HG03103 (cell line): ENCODE measurements around the gene TBKBP1.
"Not testable (repeated sequence)": the region's sequence is repeated elsewhere in the genome, so short reads cannot be mapped to it uniquely, and the experiment has no call there.

ENCODE experiments used
- ATAC-seq: cut with Tn5 transposase; IDR thresholded peaks from one replicate; pipeline ENCODE4 v1.9.1; 2021; ENCODE audit warnings: low read depth; ENCODE audit not compliant: unreplicated experiment

The TBKBP1 gene

DNA sequence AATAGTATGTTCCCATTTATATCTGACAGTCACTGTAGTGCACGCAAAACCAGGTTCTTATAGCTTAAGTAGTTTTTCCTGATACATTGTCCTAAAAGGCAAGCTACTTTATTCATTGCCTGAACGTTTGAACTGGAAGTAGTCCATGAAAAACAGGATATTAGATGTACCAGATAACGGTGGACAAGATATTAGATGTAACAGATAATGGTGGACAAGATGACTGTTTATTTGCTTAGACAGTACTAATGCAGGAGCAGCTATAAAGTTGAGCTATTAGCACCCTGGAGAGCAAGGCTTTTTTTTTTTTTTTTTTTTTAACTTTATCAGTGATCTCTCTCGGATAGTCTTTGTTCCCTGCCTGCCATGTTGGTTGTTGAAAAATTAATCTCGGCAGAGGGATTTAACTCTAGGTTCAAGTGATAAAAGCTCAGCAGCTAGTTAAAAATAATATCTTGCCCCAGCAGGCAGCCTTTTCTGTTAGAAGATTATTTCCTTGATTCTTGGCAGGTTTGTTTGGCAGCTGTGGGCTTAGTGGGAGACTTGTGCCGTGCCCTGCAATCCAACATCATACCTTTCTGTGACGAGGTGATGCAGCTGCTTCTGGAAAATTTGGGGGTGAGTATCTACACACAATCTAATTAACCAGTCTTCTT lies 17.3 kb upstream of the TBKBP1 start:
- ATAC-seq = no peak

DNA sequence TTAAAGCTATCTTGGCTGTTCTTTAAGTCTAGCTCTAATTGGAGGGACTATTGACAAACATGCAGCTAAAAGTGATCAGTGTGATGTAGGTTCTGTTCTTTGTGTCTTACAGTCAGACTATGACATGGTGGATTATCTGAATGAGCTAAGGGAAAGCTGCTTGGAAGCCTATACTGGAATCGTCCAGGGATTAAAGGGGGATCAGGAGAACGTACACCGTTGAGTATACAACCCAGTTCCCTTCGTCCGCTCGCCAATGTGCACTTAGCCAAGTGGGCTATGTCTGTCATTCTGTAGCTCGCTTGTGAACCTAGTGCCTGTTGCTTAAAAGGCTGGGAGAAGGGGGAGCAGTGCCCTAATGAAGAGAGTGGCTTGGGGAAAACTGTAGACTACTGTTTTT lies 15.8 kb upstream of the TBKBP1 start:
- no peak for ATAC-seq

GRCh38 chr17:47682138-47682537 lies 11.8 kb upstream of the TBKBP1 start:
- no peak for ATAC-seq

DNA sequence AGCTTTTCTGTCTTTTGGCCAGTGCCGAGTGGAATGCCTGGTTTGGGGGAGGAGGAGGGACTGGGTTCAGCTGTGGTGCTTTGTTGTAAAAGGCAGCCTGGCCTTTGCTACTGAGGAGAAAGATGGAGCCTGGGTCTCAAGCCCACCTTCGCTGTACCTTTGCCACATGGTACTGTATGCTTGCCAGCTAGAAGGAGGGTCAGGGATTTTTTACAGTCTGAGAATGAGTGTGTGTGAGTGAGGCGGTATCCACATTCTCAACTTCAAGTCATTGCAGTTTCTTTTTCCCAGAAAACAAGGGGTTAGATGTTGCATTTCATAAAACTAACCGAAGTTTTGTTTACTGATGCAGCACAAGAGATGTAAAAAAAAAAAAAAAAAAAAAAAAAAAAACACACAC lies 11.2 kb upstream of the TBKBP1 start:
- not testable (repeated sequence) for ATAC-seq

DNA sequence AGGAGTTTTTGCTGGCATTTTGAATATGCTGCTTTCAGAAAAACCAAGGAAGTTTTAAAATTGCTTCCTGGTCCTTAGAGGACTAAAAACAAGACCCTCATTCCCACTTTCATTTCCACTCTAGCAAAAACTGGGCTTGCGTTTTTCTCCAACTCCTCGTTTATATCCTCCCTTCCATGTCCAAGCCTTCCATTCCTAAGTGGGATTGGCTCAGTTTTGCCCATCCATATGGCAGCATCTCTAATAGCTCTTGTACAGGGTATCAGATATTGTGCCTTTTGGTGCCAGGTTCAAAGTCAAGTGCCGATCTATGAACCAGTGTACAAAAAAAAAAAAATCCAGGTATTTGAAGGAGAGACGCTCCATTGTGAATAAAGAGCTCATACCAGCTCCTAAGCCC lies 9.9 kb upstream of the TBKBP1 start:
- ATAC-seq = no peak

DNA sequence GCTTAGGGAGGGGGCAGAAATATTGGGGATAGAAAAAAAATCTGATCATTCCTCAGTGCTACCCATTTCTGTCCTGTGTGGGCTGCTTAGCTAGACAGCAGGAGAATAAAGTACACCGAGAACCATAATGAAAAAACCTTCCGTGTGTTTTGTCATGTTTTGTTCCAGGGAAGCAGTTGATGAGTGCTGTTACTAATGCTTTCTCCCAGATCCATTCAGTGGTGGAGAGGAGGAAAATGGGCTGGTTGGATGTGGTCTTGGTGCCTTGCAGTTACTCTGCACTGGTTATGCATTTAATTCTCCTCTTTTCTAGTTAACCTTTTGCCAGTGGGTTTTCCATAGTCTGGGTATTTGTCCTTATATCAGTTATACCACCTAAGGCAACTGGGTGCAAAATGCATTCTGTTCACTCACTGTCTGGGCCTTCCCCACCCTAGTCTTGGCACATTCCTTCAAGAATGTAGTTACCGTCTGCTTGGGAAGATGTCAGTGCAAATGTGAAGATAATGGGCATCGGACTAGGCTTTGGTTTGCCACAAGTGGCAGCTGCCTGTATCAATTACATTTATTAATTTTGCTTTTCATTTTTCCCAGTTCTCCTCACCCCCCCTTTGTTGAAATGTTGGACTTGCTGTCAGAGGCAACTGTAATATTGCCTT lies 9.3 kb upstream of the TBKBP1 start:
- no peak for ATAC-seq

DNA sequence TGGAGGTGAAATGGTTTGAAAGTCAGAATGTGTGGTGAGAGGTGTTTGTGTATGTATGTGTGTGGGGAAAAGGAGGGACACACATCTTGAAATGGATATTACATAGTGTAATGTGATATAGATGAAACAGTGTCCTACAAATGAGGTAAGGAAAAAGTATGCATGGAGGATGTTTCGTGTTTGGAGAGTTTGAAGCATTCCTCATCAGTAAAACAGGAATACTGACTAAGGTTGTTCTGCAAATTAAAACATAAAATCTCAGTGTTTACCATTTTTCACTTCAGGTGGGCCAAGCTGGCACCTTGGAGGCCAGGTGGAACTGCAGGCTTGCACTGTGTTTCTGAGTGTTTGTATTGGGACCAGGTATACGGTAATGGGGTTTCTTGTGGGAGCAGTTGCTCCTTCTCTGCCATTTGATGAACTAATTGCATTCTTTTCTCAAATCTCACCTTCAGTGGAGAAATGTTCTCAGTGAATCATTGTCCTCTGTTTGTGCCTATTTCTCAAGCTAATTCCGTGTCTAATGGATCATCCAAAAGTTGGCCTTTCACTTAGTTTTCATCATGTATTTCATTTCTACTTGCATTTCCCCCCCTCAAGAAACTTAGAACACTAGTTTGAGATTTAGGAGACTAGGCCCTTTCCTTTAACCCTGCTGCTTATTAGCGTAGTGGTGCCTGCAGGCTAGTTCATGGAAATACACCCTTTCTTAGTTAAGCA lies 8.2 kb upstream of the TBKBP1 start:
- ATAC-seq = no peak

DNA sequence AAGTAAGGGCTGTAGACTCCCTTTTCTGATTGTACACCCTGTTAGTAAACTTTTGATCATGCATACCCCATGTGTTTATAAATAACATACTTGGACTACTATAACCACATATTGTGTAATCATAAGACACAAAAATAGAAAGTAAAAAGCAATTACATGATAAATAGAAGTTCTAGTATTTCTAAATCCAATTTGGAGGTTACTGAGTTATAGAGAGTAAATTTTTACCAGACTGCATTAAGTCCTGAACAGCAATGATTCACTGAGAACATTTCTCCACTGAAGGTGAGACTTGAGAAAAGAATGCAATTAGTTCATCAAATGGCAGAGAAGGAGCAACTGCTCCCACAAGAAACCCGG lies 7.7 kb upstream of the TBKBP1 start:
- no peak for ATAC-seq

DNA sequence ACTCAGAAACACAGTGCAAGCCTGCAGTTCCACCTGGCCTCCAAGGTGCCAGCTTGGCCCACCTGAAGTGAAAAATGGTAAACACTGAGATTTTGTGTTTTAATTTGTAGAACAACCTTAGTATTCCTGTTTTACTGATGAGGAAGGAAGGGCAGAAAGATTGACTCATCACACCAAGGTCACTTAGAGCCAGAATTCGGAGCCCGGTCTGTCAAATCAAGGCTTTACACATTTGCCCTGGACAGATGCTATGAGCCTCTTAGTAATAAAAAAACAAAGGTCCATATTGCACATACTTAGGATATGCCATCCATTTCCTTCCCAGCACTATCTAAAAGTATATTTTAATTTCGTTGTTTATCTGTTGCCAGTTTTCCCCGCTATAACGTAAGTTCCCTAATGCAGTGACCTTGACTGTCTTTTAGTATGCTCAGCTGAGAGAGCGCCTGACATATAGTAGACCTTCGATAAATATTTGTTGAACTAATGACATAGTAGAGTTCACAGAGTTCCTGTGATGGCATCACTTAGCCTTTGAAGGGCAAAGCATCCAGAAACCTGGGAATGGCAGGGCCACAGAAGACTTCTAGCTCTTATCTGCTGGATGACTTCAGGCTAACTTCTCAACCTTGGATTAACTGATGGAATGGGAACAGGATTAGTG lies 7.2 kb upstream of the TBKBP1 start:
- no peak for ATAC-seq

GRCh38 chr17:47687328-47687690 lies 6.7 kb upstream of the TBKBP1 start:
- no peak for ATAC-seq

DNA sequence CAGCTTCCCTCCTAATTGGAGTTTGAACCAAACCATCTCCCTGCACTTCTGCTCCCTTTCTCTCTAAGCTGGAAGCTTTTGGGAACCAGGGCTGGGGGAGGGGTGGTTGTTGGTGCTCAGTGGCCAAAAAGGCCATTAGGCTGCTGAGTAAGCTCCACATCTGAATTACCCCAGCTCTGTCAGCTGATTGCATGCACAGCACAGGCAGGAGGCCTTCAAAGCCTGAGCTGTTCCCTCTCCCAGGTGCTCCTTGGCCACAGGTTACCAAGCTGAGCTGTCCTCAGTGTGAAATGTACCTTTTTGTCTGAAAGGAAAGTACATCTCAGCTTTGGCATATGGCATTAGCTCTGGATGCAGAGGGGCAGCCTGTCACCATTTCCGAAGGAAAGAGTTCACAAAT lies 6.2 kb upstream of the TBKBP1 start:
- no peak for ATAC-seq

GRCh38 chr17:47690121-47690520 lies 3.8 kb upstream of the TBKBP1 start:
- no peak for ATAC-seq

DNA sequence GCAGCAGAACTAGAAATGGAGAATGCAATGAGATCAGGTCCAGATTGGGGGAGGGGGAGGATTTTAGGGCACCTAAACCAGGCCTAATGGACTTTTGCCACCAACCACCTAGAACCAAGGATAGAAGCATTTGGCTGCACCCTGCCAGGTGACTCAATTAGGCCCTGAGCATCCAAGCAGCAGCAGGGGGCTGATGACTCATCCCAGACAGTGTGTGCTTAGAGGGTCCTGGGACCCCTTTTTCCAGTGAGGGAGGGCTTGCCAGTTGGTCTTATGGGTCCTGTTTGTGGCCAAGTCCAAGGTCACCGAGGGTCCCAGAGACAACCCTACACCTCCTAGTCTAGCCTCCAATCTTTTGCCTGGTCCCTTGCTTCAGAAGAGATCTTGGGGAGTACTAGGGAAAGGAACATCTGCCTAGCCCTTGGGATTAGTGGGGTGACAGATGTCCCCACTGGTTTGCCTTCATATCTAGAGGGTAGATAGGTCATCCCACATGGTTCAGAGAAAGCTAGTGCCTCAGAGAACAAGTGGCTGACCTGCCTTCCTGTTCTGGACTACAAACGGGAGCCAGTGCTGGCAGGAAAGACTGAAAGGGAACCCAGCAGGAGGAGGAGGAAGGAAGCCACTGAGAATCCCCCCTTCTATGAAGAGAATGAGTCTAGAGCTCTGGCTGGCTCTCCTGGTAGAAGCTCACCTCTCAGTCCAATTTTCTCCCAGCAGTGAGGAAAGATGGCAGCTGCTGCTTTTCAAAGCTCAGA lies 1.6 kb upstream of the TBKBP1 start:
- ATAC-seq = no peak

DNA sequence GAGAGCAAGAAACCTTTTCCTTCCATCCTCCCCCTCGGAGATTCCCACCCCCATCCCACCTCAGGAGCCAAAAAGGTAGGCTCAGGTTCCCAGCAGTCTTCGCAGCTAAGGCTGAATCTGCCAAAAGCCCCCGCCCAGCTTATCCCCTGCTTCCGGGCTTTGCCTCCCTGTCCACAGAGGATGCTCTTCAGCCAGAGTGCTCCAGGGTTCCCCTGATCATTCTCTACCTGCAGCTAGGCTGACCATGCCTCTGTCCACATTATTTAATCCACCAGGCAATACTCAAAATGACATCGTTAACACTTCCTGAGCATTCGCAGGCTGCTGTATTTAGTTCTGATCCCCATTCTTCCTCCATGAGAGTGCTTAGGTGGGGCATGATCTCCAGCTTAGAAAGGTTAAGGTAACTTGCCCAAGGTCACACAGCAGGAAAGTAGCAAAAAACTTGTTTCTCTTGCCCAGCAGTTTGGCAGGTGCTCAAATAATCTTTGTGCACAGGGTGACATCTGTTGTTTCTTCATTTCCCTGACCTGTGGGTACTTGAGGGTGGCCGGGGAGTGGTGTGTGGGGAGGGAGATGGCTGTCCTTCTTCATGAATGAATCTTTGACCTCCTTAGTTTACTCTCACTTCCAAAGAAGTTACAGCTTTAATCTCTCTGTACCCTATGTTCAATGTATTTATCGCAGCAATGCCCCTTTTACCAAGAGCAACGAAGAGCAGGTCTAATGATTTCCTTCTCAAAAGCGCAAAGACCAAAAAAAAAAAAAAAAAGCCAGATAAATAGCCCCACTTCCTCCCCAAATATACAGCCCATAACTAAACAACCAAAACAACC lies 848 bp upstream of the TBKBP1 start:
- no peak for ATAC-seq

GRCh38 chr17:47694581-47695428 lies 844 bp downstream of the TBKBP1 start:
- ATAC-seq = no peak

DNA sequence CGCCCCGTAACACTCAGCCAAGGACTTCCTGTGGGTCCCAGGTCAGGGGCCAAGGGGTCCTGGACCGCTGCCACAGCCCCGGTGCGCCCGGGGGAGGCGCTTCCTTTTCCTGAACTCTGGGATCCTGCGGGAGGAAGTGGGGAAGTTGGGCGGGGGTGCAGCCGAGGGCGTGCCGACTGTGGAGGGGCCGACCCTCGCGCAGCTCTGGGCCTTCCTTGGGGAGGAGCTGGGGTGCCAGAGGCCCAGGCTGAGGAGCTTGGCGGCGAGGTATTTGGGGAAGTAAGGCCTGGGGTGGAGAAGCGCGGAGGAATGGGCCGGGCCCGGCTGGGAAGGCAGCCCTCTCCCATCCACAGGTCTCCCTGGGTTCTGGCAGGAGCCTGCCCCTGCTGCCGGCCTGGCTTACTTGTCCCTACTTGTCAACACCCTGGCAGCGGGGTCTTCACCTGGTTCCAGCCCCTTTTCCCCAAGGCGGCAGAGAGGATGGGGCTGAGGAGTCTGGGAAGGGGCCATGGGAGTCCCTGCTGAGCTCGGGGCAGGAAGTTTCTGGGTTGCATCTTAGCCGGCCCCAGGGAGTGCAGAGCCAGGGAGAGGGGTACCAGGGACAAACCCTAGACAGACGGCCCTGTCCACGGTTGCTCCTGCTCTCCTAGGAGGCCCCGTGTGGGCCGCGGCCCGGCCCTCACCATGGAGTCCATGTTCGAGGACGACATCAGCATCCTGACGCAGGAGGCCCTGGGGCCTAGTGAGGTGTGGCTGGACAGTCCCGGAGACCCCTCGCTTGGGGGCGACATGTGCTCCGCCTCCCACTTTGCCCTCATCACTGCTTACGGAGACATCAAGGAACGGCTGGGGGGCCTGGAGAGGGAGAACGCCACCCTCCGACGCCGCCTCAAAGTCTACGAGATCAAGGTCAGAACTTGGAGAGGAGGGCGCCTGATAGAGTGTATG lies 1.7 kb downstream of the TBKBP1 start:
- no peak for ATAC-seq

- ATAC-seq = no peak
Measured at GRCh38 chr17:47696717-47697642, 3.0 kb downstream of the TBKBP1 start.
